ENCODE results near the gene CENPS. TPM values are rescaled to one million over a fixed set of nuclear protein-coding genes. Genes with fewer than 3 reads are reported as not detected.

CENPS gene
- total RNA-seq, 2 donors from 2014 or later = 21.8 to 34.8 TPM

- H3K27me3 ChIP-seq (replicated peaks; ENCODE audit: insufficient read depth) = no peaks in the 10 kb centered on the region
- TF ChIP-seq POLR2A (IDR thresholded peaks at IDR 0.05) (no peak), POLR2AphosphoS5 (IDR thresholded peaks at IDR 0.05) (no peak), CTCF (IDR thresholded peaks at IDR 0.05) (no peak)
- intact Hi-C loops (cut with DNase I) = no loop called here
- H3K27ac ChIP-seq = no peak overlapping the region
- H3K4me3 ChIP-seq = no peak overlapping the region
- H3K4me1 ChIP-seq (replicated peaks) = peaks cover 3% of the 10 kb centered on the region
- H3K36me3 ChIP-seq = no peaks in the 10 kb centered on the region
- DNase-seq (ENCODE audit: low spot score) = no peak
- 89% methylated on average over 3 of the region's 3 CpGs for WGBS
- no peaks in the 10 kb centered on the region for H3K9me3 ChIP-seq
Measured at GRCh38 chr1:10396870-10397269, 33.4 kb upstream of the CENPS start.

GRCh38 chr1:10398278-10398733 lies 31.9 kb upstream of the CENPS start:
- intact Hi-C loops (cut with DNase I) = no loop called here
- H3K27ac ChIP-seq = peak overlapping the region; percentile 82 to 84
- peak overlapping the region; percentile 69 to 95 for H3K4me3 ChIP-seq
- TF ChIP-seq POLR2A (IDR thresholded peaks at IDR 0.05) = no peak
- H3K36me3 ChIP-seq = no peaks in the 10 kb centered on the region
- WGBS = 3% methylated on average over 19 of the region's 34 CpGs
- H3K27me3 ChIP-seq (replicated peaks; ENCODE audit: insufficient read depth) = no peaks in the 10 kb centered on the region
- no peaks in the 10 kb centered on the region for H3K9me3 ChIP-seq
- peaks cover 3% of the 10 kb centered on the region for H3K4me1 ChIP-seq (replicated peaks)
- DNase-seq (ENCODE audit: low spot score) = no peak

- Histone ChIP-seq H3K9me3 (no peaks in the 10 kb centered on the region), H3K27me3 (replicated peaks; ENCODE audit: insufficient read depth) (no peaks in the 10 kb centered on the region), H3K4me1 (replicated peaks) (peaks cover 3% of the 10 kb centered on the region), H3K36me3 (no peaks in the 10 kb centered on the region), H3K4me3 (peak within 1 kb of the TSS; percentile 69 to 95), H3K27ac (peak within 1 kb of the TSS; percentile 82 to 84)
- intact Hi-C loops (cut with DNase I) = no loop called here
- under 1% methylated on average over 67 of the region's 76 CpGs for WGBS
- DNase-seq (ENCODE audit: low spot score) = peak; percentile 97
- TF ChIP-seq CTCF (IDR thresholded peaks at IDR 0.05) = no peak
- TF ChIP-seq POLR2AphosphoS5 (IDR thresholded peaks at IDR 0.05) = peak; percentile 88
- peak; percentile 71 for TF ChIP-seq POLR2A (IDR thresholded peaks at IDR 0.05)
Measured at GRCh38 chr1:10398734-10399443, 31.3 kb upstream of the CENPS start, which contains the start of gene PGD. TSS of gene PGD (plus strand) at chr1:10399064. CDS start at chr1:10399118, 54 bp downstream.

- TF ChIP-seq POLR2AphosphoS5 (IDR thresholded peaks at IDR 0.05) = no peak
- no peak for TF ChIP-seq CTCF (IDR thresholded peaks at IDR 0.05)
- TF ChIP-seq POLR2A (IDR thresholded peaks at IDR 0.05) = no peak
- under 1% methylated on average over 42 of the region's 42 CpGs for WGBS
- H3K36me3 ChIP-seq = no peaks in the 10 kb centered on the region
- intact Hi-C loops (cut with DNase I) = no loop called here
- no peaks in the 10 kb centered on the region for H3K27me3 ChIP-seq (replicated peaks; ENCODE audit: insufficient read depth)
- peaks cover 3% of the 10 kb centered on the region for H3K4me1 ChIP-seq (replicated peaks)
- no peaks in the 10 kb centered on the region for H3K9me3 ChIP-seq
- peak overlapping the region; percentile 82 to 84 for H3K27ac ChIP-seq
- peak overlapping the region; percentile 69 to 95 for H3K4me3 ChIP-seq
- peak; percentile 9 for DNase-seq (ENCODE audit: low spot score)
Measured at GRCh38 chr1:10399444-10399941, 30.7 kb upstream of the CENPS start.

GRCh38 chr1:10400013-10400412 lies 30.2 kb upstream of the CENPS start:
- Histone ChIP-seq H3K27ac (no peak overlapping the region), H3K27me3 (replicated peaks; ENCODE audit: insufficient read depth) (no peaks in the 10 kb centered on the region), H3K4me3 (peak overlapping the region; percentile 69 to 95), H3K36me3 (no peaks in the 10 kb centered on the region), H3K4me1 (replicated peaks) (peaks cover 3% of the 10 kb centered on the region), H3K9me3 (no peaks in the 10 kb centered on the region)
- no peak for DNase-seq (ENCODE audit: low spot score)
- intact Hi-C loops (cut with DNase I) = no loop called here
- WGBS = 38% methylated on average over 8 of the region's 8 CpGs
- TF ChIP-seq POLR2AphosphoS5 (IDR thresholded peaks at IDR 0.05) (no peak), CTCF (IDR thresholded peaks at IDR 0.05) (no peak), POLR2A (IDR thresholded peaks at IDR 0.05) (no peak)
